Lower lobe of right lung (tissue), 2 donors: ENCODE measurements around the gene CACNA1C. TPM values are rescaled to one million over a fixed set of nuclear protein-coding genes. Genes with fewer than 3 reads are reported as not detected.

ENCODE experiments used
- ATAC-seq, 2 donors: fragments of 200-7000 bp; cut with Tn5 transposase; one replicate each; pipeline ENCODE4 v1.9.1; 2020 to 2022; ENCODE audit warnings: mild to moderate bottlenecking in 2 of 2, moderate library complexity in 2 of 2
- DNase-seq: peaks from one replicate; pipeline ENCODE4 v3.0.0-alpha.2; 2020
- H3K27ac ChIP-seq: fragments of 200-600 bp; one replicate; pipeline ENCODE4 v1.8.0; 2022
- H3K27me3 ChIP-seq: fragments of 200-600 bp; one replicate; pipeline ENCODE4 v1.8.0; 2022; ENCODE audit warnings: low read depth
- H3K36me3 ChIP-seq: fragments of 200-600 bp; one replicate; pipeline ENCODE4 v1.8.0; 2022; ENCODE audit warnings: mild to moderate bottlenecking
- H3K4me1 ChIP-seq: fragments of 200-600 bp; one replicate; pipeline ENCODE4 v1.8.0; 2022
- H3K4me3 ChIP-seq: fragments of 200-600 bp; one replicate; pipeline ENCODE4 v1.8.0; 2022; ENCODE audit warnings: mild to moderate bottlenecking
- H3K9me3 ChIP-seq: fragments of 200-600 bp; one replicate; pipeline ENCODE4 v1.8.0; 2022
- intact Hi-C: fragments of 100-400 bp; cut with DNase I; formaldehyde crosslinking; loops from one replicate; pipeline ENCODE4 v1.11.0; 2022
- total RNA-seq: library from RNA; stranded (reverse); fragmentation: NEBNext Ultra II Directional; extraction: Animal tissue kit (Norgen Biotek cat#: 25700); gene quantifications from one replicate; pipeline ENCODE4 v1.2.1, GENCODE V29; 2021
- TF ChIP-seq, protein P1 (sequence below): fragments of 200-600 bp; IDR thresholded peaks from one replicate; pipeline ENCODE4 v1.8.0; 2022; ENCODE audit warnings: antibody characterized with exemption, mild to moderate bottlenecking
- donor health status: DM: no; HTN: yes; CAD: no; lungs with severe emphysema.

The CACNA1C gene
- total RNA-seq, 1 donor from 2014 or later = 8.4 TPM

GRCh38 chr12:2654741-2655140 is 602.0 kb downstream of the CACNA1C start:
- peaks cover 5% of the 10 kb centered on the region for H3K27me3 ChIP-seq
- H3K4me1 ChIP-seq = no peaks in the 10 kb centered on the region
- no peaks in the 10 kb centered on the region for H3K9me3 ChIP-seq
- H3K36me3 ChIP-seq = peaks cover 6% of the 10 kb centered on the region
- ATAC-seq (no peak), DNase-seq (no peak)
- TF ChIP-seq, protein P1, sequence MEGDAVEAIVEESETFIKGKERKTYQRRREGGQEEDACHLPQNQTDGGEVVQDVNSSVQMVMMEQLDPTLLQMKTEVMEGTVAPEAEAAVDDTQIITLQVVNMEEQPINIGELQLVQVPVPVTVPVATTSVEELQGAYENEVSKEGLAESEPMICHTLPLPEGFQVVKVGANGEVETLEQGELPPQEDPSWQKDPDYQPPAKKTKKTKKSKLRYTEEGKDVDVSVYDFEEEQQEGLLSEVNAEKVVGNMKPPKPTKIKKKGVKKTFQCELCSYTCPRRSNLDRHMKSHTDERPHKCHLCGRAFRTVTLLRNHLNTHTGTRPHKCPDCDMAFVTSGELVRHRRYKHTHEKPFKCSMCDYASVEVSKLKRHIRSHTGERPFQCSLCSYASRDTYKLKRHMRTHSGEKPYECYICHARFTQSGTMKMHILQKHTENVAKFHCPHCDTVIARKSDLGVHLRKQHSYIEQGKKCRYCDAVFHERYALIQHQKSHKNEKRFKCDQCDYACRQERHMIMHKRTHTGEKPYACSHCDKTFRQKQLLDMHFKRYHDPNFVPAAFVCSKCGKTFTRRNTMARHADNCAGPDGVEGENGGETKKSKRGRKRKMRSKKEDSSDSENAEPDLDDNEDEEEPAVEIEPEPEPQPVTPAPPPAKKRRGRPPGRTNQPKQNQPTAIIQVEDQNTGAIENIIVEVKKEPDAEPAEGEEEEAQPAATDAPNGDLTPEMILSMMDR = no peak
- no peak overlapping the region for H3K27ac ChIP-seq
- no peak overlapping the region for H3K4me3 ChIP-seq
- intact Hi-C loops = no loop called here

DNA sequence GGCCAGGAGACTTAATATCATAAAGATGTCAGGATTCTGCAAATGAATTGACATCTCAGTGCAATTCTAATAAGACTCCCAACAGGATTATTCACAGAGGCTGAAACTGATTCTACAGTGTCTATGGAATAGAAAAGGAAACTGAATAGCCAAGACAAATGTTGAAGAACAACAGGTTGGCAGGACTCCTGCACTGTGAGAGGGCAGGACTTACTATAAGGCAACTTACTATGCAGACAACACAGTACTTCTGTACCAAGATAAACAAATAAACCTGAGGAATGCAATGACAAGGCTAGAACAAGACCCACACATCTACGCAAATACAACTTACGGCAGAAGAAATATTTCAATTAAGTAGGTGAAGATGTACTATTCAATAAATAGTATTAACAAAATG is 609.7 kb downstream of the CACNA1C start:
- Histone ChIP-seq H3K4me1 (no peaks in the 10 kb centered on the region), H3K36me3 (peaks cover 8% of the 10 kb centered on the region), H3K27ac (no peak overlapping the region), H3K9me3 (no peaks in the 10 kb centered on the region), H3K4me3 (no peak overlapping the region), H3K27me3 (no peaks in the 10 kb centered on the region)
- ATAC-seq = no peak
- TF ChIP-seq, protein P1 = no peak
- intact Hi-C loops = no loop called here
- no peak for DNase-seq

DNA sequence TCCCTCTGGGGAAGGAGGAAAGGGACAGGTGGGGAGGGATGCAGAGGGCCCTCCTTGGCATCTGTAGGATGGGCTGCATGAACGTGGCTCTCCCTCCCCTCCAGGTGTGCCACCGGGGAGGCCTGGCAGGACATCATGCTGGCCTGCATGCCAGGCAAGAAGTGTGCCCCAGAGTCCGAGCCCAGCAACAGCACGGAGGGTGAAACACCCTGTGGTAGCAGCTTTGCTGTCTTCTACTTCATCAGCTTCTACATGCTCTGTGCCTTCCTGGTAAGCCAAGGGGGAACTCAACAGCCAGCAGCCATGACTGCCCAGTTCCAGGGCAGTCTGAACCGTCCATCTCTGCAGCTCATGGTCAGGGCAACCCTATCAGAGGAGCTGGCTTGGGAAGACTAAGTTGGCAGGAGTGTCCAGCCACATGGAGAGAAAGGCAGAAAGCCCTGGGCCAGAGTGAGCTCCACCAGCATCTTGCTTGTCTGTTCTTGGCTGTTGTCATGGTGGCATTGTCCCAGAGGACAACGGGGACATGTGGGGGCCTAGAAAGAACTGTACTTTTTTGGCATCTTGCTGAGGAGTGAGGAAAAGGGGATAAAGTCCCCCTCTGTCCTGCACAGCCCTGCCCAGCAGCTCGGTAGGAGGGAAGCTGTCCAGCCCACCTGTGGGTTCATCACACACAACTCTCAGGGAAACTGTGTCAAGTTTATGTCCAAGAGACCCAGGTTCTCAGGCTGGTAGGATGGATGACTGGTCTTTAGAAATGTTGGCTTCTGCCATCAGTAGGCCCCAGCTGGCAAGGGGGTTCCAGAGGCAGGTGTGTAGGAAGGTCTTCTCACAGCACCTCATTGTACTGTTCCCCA is 612.2 kb downstream of the CACNA1C start:
- Histone ChIP-seq H3K4me3 (no peak overlapping the region), H3K4me1 (no peaks in the 10 kb centered on the region), H3K27ac (no peak overlapping the region), H3K9me3 (no peaks in the 10 kb centered on the region), H3K27me3 (no peaks in the 10 kb centered on the region), H3K36me3 (peaks cover 18% of the 10 kb centered on the region)
- DNase-seq (no peak), ATAC-seq (no peak)
- intact Hi-C loops = no loop called here
- TF ChIP-seq, protein P1 = no peak

DNA sequence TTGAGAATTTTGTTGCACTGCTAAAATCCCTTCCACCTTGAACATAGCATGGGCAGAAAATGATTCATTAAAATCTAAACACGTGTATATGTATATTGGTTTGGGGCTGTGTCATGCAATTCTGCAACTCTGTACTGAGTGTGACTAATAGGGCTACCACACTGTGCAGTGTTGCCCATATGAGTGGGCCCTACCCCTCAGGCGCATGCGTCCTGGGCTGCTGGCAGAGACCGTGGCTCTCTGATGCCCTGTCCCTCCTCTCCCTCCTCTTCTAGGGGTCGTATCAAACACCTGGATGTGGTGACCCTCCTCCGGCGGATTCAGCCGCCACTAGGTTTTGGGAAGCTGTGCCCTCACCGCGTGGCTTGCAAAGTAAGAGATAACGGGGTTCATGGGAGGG is 613.6 kb downstream of the CACNA1C start:
- TF ChIP-seq, protein P1 = no peak
- ATAC-seq (no peak), DNase-seq (no peak)
- intact Hi-C loops = no loop called here
- H3K27ac ChIP-seq = no peak overlapping the region
- H3K9me3 ChIP-seq = no peaks in the 10 kb centered on the region
- H3K4me1 ChIP-seq = no peaks in the 10 kb centered on the region
- no peak overlapping the region for H3K4me3 ChIP-seq
- no peaks in the 10 kb centered on the region for H3K27me3 ChIP-seq
- peaks cover 18% of the 10 kb centered on the region for H3K36me3 ChIP-seq

- Histone ChIP-seq H3K4me1 (no peaks in the 10 kb centered on the region), H3K9me3 (no peaks in the 10 kb centered on the region), H3K27ac (no peak overlapping the region), H3K36me3 (peaks cover 16% of the 10 kb centered on the region), H3K4me3 (no peak overlapping the region), H3K27me3 (no peaks in the 10 kb centered on the region)
- intact Hi-C loops = no loop called here
- TF ChIP-seq, protein P1 = no peak
- DNase-seq (no peak), ATAC-seq (no peak)
These were observed 614.1 kb downstream of the CACNA1C start for GRCh38 chr12:2666846-2667245.
